Mammary epithelial cell (primary cell): ENCODE measurements around the gene PRPH.
"Not testable (repeated sequence)": the region's sequence is repeated elsewhere in the genome, so short reads cannot be mapped to it uniquely, and the experiment has no call there.

Source experiments
- EZH2 ChIP-seq: IDR thresholded peaks from 2 replicates; pipeline ENCODE4 v1.6.1; 2012; ENCODE audit warnings: low read length, inconsistent platforms, borderline replicate concordance
- TF ChIP-seq, protein P1 (sequence below), 2 donors: IDR thresholded peaks in 1 of 2; conservative IDR thresholded peaks in 1 of 2; 2 replicates each; pipeline ENCODE4 v1.5.1; 2011 to 2012; ENCODE audit warnings: inconsistent platforms in 2 of 2, low read length in 2 of 2, mild to moderate bottlenecking in 2 of 2, control low read depth in 1 of 2, low read depth in 1 of 2; ENCODE audit not compliant: insufficient read depth in 1 of 2; ENCODE audit errors: extremely low read depth in 1 of 2

DNA sequence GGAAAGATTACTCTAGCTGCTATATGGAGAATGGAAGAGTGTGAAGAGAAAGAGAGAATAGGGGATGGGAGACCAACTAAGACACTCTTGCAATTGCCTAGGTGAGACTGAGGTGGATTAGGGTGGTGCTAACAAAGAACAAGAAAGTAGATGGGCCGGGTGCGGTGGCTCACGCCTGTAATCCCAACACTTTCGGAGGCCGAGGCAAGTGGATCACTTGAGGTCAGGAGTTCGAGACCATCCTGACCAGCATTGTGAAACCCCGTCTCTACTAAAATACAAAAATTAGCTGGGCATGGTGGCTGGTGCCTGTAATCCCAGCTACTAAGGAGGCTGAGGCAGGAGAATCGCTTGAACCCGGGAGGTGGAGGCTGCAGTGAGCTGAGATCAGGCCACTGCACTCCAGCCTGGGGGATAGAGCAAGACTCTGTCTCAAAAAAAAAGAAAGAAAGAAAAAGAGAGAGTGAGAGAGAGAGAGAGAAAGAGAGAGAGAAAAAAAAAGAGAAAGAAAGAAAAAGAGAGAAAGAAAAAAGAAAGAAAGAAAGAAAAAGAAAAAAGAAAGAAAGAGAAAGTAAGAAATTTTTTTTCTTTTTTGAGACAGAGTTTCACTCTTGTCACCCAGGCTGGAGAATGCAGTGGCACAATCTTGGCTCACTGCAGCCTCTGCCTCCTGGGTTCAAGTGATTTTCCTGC, 25.6 kb downstream of the PRPH start:
- TF ChIP-seq, protein P1, sequence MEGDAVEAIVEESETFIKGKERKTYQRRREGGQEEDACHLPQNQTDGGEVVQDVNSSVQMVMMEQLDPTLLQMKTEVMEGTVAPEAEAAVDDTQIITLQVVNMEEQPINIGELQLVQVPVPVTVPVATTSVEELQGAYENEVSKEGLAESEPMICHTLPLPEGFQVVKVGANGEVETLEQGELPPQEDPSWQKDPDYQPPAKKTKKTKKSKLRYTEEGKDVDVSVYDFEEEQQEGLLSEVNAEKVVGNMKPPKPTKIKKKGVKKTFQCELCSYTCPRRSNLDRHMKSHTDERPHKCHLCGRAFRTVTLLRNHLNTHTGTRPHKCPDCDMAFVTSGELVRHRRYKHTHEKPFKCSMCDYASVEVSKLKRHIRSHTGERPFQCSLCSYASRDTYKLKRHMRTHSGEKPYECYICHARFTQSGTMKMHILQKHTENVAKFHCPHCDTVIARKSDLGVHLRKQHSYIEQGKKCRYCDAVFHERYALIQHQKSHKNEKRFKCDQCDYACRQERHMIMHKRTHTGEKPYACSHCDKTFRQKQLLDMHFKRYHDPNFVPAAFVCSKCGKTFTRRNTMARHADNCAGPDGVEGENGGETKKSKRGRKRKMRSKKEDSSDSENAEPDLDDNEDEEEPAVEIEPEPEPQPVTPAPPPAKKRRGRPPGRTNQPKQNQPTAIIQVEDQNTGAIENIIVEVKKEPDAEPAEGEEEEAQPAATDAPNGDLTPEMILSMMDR (conservative IDR thresholded peaks at IDR 0.05 in 1 of 2, IDR thresholded peaks at IDR 0.05 in 1 of 2; ENCODE audit: extremely low read depth in 1 of 2, insufficient read depth in 1 of 2, low read depth in 1 of 2, low read length in 2 of 2), result not testable (repeated sequence)
- TF ChIP-seq EZH2, result not testable (repeated sequence)
